Left ventricle myocardium superior (tissue), 1 donor: ENCODE results near the gene DPCD. TPM values are rescaled to one million over a fixed set of nuclear protein-coding genes. Genes with fewer than 3 reads are reported as not detected.
A peak's percentile ranks its signal among the peaks of the same experiment; 100 is the strongest.

ENCODE experiments used
- ATAC-seq: fragments of 200-7000 bp; cut with Tn5 transposase; one replicate; pipeline ENCODE4 v1.9.1; 2020; ENCODE audit warnings: mild to moderate bottlenecking, moderate library complexity
- DNase-seq: peaks from one replicate; pipeline ENCODE4 v3.0.0-alpha.2; 2020
- intact Hi-C: fragments of 100-400 bp; cut with micrococcal nuclease; formaldehyde crosslinking; loops from one replicate; pipeline ENCODE4 v1.11.0; 2022
- microRNA-seq: library from miRNA; unstranded; fragments of <30 nt; microRNA quantifications from one replicate; pipeline ENCODE4 v1.2.0, GENCODE V29; 2020; ENCODE audit warnings: borderline number of aligned reads
- total RNA-seq: library from RNA; stranded (reverse); fragmentation: NEBNext Ultra II Directional; extraction: Animal tissue kit (Norgen Biotek cat#: 25700); gene quantifications from one replicate; pipeline ENCODE4 v1.2.1, GENCODE V29; 2021
- donor health status: DM: no; HTN: yes; CAD: no; lungs with severe emphysema.

DPCD gene
- total RNA-seq, 1 donor from 2014 or later = 21.9 TPM

DNA sequence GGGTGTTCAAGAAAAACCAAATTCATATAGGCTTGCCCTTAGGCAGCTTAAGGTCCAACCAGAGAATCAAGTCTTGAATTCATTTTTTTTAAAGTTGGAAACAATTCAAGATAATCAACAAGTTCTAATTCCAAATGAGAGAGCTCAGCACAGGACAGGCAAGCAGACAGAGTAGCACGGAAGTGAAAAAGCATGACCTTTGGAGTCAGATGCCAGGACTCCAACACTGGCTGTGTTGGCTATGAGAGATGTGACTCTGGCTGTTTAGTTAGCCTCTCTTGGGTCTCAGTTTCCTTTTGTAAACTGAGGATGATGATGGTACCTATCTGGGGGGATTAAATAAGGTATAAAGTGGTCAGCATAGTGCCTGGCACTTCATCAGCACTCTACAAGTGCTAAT lies 57.5 kb downstream of the DPCD start:
- intact Hi-C loops = no loop called here
- no peak for ATAC-seq
- DNase-seq = no peak

DNA sequence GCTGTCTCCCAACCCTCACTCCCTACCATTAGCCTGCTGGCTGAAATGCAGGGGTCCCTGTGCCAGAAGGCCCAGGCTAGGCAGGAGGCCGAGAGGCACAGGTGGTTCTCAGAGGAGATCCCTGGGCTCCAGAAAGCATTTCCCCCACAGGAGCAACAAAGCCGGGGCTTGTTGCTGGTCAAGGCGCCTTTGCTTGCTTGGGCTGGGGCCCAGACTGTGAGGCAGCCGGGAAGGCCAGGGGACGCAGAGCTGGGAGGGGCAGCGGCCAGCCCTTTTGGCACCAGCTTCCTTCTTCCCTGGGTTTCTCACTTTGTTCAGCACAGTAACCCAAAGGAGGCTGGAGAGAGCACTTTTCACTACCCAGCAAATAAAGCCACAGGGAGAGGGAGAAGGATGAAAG lies 58.2 kb downstream of the DPCD start:
- DNase-seq = peak; percentile 59
- intact Hi-C loops = no loop called here
- ATAC-seq = peak; percentile 74

DNA sequence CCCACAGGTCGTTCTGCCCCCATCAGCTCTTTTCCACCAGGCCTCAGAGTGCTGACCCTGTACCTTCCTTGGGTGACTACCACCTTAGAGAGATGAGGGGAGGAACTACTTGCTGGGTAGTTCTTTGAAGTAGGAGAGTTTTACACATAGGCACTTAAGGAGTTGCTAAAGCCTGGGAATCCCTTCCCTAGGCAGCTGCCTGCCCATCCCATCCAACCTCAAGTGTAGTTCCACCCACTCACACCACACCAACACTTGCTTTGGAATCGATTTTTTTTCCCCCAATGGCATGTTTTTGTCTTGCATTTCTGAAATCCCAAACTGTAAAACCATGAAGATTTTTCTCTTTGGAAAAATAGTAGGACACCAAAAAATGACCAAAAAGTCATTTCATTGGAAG lies 59.1 kb downstream of the DPCD start:
- intact Hi-C loops = no loop called here
- ATAC-seq (no peak), DNase-seq (no peak)

DNA sequence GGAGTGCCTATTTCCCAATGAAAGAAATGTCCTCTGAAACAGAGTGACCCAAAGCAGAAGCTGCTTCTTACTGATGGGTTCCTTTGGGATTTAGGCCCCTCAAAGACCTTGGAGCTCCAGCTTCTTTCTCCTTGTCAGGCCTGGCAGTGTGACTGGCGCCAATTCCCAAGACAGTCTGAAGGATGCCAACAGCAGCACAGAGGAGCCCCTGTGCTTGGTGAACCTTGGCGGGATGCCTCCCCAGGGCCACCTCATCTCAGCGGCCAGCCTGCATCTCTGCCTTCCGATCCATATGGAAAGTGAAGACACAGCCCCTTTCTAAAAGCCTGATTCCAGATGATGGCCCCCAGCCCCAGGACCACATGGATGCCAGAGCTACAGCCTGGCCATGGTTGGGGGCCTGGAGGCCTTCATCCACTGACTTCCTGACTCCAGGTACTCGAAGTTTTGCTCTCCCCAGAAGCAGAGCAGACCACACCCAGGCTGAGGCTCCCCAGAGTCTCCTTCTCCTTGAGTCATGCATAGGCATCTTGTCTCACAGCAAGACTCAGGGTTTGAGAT lies 61.5 kb downstream of the DPCD start:
- ATAC-seq (no peak), DNase-seq (no peak)
- intact Hi-C loops = no loop called here

DNA sequence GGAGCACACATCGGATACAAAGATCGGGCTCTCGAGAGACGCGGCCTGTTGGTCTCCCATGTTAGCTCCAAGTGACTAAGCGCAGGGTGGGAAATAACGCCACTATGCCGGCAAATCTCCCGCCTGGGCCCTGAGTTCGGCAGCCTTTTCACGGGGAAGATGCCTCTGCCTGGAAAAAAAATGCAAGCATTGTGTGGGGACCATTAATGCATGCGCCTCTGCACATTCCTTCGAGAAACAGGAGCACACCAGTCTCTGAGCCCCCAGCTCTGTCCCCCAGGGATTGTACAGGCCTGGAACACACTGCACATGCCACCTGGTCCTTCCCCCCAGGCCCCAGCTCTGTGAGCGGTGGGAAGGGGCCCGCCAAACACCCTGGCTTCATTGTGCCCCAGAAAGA lies 62.7 kb downstream of the DPCD start:
- ATAC-seq (no peak), DNase-seq (no peak)
- intact Hi-C loops = no loop called here

DNA sequence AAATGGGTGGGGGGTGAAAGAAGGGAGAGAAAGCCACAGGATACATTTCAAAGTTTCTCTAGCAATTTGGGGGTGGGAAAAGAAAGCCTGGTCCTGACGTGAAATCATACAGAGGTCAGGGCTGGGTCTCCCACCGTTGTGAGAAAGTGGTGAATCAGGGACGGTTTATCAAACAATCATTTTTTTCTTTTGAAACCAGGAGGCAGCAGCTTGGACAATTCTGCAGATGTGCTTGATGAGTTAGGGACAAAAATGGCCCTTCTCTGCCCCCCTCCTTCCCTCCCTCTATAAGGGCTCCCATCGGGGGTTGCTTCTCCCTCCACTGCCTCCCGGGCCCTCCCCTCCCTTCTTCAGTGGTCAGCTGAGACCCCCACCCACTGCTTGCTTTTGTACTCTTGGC lies 63.2 kb downstream of the DPCD start:
- DNase-seq = no peak
- intact Hi-C loops = no loop called here
- ATAC-seq = no peak

DNA sequence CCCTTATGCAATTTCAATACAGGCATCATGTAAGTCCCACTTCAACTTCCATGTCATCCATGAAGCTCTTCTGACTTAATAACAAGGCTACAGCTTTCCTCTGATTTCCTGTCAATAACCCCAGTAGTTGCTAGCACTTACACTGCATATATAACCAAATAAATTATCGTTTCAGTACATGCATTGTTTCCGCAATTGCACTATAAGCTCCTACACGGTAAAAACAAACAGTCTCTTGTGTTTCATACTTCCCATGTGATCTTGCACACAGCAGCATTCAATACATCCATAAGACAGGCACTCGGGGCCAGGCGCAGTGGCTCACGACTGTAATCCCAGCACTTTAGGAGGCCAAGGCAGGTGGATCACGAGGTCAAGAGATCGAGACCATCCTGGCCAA lies 65.4 kb downstream of the DPCD start:
- DNase-seq (no peak), ATAC-seq (no peak)
- intact Hi-C loops = no loop called here

DNA sequence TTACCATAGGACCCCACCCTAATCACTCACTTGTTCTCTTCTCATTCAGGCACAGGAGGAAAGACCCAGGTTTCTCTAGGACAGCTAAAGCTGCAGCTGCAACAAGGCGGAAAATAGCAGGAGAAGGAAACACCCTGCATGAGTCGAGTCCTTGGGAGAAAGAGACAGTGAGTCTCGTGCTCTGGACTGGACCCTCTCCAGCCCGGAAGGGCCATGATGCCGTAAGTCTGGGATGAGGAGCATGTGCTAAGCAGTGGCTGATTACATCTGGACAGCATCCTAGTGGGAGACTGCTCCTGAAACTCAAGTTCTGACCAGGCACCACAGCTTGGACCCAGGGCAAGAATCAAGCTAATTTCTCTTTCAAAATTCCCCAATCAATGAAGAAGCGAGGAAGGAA lies 67.4 kb downstream of the DPCD start:
- peak; percentile 62 for ATAC-seq
- intact Hi-C loops = no loop called here
- DNase-seq = peak; percentile 47

DNA sequence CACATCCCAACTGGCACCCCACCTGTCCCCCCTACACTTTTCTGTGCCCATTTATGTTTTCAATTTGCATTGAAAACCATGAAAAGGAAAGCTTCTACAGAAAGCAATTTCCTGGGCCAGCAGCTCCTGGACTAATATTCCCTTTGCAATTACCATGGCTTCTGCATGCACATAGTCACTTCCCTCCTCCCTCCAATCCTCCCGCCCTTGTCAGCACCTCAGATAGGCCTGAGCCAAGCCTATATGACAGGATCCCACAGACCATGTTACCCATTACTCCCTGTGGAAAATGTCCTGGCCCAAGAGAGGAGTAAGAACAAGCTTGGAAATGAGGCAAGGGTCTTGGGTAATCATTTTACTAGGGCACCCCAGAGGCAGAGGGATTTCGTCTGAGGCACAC lies 68.8 kb downstream of the DPCD start:
- DNase-seq (no peak), ATAC-seq (peak; percentile 86)
- intact Hi-C loops = no loop called here

DNA sequence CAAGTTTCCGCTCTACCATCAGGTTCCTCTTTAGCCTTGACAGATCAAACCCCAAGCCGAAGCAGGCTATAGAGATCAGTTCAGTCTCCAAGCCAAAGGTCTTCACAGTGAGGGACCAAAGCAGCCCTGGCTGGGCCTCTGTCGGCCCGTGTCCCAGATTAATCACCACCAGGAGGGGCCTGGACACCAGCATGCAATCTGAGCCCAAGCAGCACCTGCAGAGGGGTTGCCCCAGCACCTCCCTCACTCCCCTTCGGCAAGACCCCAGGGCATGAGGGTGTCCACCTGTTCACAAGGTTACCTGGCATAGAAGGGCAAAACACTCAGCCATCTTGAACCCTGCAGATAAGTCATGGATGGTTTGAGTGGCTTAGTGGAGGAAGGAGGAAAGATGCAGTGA lies 70.9 kb downstream of the DPCD start:
- DNase-seq (no peak), ATAC-seq (no peak)
- intact Hi-C loops = no loop called here

Small RNAs within 50 kb of the gene (microRNA-seq; reads per million reads assigned to microRNA genes)
- gene MIR3158-1 = not detected
- gene MIR3158-2 = not detected

Other genes with a start within 250 kb of the DPCD start
- 33.2 TPM for gene BTRC, start 234.2 kb upstream of the DPCD start, total RNA-seq
- gene POLL, start 64 bp upstream of the DPCD start, total RNA-seq = 20.1 TPM
- 106 TPM for gene FBXW4, start 106.8 kb downstream of the DPCD start, total RNA-seq
- not detected for gene FGF8, start 187.8 kb downstream of the DPCD start, total RNA-seq
- gene NPM3, start 195.1 kb downstream of the DPCD start, total RNA-seq = 8.4 TPM
- gene OGA, start 230.1 kb downstream of the DPCD start, total RNA-seq = 79.8 TPM